GM10266 (cell line): ENCODE measurements around the gene TNNC1.

ENCODE experiments used
- DNase-seq: peaks from one replicate; pipeline ENCODE4 v3.0.0; 2012; ENCODE audit errors: extremely low spot score
- TF ChIP-seq, protein P1 (sequence below): IDR thresholded peaks from 2 replicates; pipeline ENCODE4 v1.5.1; 2012; ENCODE audit warnings: mild to moderate bottlenecking, low read depth; ENCODE audit not compliant: control insufficient read depth, insufficient read depth; ENCODE audit errors: missing control alignments

Gene TNNC1

DNA sequence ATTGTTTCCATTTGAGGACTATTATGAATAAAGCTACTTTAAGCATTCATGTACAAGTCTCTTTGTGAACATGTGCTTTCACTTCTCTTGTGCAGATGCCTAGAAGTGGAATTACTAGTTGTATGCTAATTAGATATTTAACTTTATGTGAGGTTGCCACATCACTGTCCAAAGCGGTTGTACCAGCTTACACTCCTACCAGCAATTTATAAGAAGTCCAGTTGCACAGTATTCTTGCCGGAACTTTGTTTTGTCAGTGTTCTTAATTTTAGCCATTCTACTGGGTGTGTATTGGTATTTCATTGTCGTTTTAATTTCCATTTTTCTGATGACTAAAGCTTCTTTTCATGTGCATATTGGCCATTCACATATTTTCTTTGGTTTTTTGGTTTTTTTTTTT, 38.0 kb downstream of the TNNC1 start:
- TF ChIP-seq, protein P1, sequence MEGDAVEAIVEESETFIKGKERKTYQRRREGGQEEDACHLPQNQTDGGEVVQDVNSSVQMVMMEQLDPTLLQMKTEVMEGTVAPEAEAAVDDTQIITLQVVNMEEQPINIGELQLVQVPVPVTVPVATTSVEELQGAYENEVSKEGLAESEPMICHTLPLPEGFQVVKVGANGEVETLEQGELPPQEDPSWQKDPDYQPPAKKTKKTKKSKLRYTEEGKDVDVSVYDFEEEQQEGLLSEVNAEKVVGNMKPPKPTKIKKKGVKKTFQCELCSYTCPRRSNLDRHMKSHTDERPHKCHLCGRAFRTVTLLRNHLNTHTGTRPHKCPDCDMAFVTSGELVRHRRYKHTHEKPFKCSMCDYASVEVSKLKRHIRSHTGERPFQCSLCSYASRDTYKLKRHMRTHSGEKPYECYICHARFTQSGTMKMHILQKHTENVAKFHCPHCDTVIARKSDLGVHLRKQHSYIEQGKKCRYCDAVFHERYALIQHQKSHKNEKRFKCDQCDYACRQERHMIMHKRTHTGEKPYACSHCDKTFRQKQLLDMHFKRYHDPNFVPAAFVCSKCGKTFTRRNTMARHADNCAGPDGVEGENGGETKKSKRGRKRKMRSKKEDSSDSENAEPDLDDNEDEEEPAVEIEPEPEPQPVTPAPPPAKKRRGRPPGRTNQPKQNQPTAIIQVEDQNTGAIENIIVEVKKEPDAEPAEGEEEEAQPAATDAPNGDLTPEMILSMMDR, result no peak
- DNase-seq, result no peak

DNA sequence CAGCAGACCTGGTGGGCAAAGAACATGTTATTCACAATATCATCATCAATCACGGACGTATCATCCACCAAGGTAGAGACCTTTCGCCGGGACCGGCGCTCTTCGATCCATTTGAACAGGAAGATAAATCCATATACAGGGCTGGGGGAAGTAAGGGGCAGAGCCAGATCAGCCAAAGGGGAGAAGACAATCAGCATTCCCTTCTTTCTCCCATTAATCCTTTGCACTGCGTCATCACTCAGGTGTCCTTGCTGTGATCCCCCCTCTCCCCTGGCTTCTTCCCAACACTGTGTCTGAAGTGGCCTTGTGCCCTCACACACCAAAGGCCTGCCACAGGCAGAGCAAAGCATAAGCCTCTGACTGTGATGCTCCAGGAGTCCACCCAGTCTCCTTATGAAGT, 45.4 kb downstream of the TNNC1 start:
- TF ChIP-seq, protein P1, result no peak
- DNase-seq, result no peak

DNA sequence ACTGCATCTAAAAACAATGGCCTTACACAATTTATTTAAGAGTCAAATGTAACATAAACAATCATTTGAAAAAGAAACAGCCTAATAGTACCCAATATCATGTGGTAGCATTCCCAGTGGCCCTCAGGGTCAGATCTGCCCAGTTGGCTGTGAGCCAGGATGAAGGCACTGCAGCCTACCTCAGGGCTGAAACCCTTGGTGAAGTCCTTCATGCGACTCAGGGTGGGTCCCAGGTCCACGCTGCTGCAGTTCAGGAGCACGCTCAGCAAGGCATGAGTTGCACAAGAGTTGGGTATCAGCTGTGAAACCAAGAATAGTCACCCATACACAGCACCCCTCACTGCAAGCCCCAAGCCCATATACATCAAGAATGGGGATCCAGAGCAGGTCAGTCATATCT, 46.1 kb downstream of the TNNC1 start:
- DNase-seq, result no peak
- TF ChIP-seq, protein P1, result no peak

DNA sequence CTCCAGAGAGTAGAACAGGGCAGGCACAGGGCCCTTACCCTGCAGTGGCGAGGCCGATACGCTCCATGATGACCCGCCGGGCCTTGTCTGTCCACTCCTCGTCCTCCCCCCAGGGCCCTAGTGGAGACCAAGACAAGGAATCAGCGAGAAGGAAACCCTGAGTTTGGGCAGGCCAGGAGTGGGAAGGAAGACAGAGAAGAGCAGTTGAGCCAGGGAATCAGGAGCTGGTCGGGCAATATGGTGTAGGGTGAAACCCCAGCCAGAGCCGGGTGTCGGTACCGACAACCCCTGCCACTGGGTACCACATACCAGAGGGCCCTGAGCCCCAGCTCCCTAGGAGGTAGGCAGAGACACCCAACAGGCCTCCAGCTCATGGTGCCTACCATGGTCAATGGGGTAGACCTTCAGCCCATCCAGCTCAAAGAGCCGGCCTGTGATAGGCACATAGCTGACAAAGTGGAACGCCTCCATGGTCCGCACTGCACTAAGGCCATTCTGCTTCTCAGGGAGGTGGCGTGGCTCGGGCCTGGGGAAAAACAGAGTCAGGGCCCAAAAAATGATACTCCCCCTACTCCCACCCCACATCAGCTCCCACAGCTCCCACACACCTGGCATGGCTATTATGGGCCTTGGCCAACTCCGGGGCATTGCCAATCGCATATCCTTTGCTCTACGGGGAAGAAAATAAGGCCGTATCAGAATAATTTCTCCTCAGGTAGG, 46.9 kb downstream of the TNNC1 start:
- no peak for DNase-seq
- TF ChIP-seq, protein P1, result no peak

DNA sequence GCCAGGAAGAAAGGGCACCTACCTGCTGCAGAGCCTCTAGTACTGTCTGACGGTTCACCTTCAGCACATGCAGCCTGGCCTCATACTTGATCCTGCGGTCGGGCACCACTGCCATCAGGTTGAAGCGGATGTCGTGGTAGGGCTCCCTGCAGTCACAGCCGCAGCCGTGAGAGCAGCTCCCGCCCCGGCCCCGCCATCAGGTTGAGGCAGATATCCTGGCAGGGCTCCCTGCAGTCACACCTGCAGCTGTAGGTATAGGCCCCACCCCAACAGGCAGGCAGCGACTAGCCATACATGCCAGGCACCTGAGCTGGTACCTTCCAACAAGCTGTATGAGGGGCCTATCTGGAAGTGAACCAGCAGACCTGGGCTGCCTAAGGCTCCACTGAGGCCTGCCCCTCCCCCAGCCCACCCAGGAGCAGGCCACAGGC, 47.6 kb downstream of the TNNC1 start:
- TF ChIP-seq, protein P1, result no peak
- no peak for DNase-seq

DNA sequence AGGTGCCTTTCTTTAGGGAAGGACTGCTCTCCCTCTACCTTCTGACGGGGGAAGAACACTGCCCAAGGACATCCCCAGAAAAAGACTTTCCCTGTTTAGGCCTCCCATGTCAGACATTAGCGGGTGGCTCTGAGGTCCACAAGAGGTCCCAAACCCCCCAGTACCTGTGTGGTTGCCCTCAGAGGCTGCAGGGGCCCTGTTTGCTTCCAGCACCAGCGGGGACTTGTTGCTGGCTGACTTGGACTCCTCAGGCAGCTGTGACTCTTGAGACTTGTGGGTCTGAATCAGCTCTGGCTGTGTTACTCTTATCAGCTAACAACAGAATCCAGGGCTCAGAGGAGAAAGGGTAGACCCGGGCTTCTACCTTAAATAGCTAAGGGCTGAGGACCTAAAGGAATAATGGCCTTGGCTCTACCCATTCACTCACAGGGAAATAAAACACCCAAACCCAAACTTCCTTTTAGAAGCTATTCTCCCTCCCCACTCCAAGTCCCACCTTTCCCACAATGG, 48.2 kb downstream of the TNNC1 start:
- TF ChIP-seq, protein P1, result no peak
- DNase-seq, result no peak

DNA sequence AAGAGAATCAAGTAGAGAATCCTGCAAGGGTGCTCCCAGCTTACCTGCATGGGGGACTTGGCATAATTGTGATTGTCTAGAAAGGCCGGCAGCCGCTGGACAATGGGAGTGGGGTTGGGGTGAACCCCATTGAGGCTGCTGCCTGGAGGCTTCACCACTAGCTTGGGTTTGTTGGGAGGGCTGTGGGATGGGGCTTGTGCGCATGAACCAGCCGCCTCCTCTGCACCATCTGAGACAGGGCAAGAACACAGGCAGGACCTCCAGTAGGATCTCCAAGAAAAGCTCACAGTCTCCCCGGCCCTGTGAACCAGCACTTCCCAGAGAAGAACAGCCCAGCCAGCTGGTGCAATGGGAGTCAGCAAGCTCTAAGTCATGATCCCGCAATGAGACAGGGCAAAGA, 48.8 kb downstream of the TNNC1 start:
- TF ChIP-seq, protein P1, result no peak
- no peak for DNase-seq
